Activated CD8-positive, alpha-beta memory T cell treated with anti-CD3 and anti-CD28 coated beads, Interleukin-2, amount 10 ng/mL, durations not matched to agents 7 days and 5 days (primary cell): ENCODE measurements around the gene SLIT3. TPM values are rescaled to one million over a fixed set of nuclear protein-coding genes. Genes with fewer than 3 reads are reported as not detected.
A peak's percentile ranks its signal among the peaks of the same experiment; 100 is the strongest.

Source experiments
- ATAC-seq: fragments of 150-1000 bp; cut with Tn5 transposase; one replicate; pipeline ENCODE4 v1.10.0; 2021; ENCODE audit warnings: moderate library complexity
- CTCF ChIA-PET: fragments of 350-600 bp; sonication (Branson Sonifier 250); formaldehyde crosslinking; loops from one replicate; lab custom pipeline; 2021; ENCODE audit warnings: antibody characterized with exemption; lab: Charles Lee
- DNase-seq: peaks from one replicate; pipeline ENCODE4 v3.0.0-alpha.2; 2020
- H3K27ac Mint-ChIP-seq: one replicate; pipeline ENCODE4 v1.8.0; 2021; ENCODE audit warnings: mild to moderate bottlenecking, mixed read lengths
- H3K27me3 Mint-ChIP-seq: one replicate; pipeline ENCODE4 v1.8.0; 2021; ENCODE audit warnings: mixed read lengths
- H3K36me3 Mint-ChIP-seq: one replicate; pipeline ENCODE4 v1.8.0; 2021; ENCODE audit warnings: mild to moderate bottlenecking, mixed read lengths
- H3K4me1 Mint-ChIP-seq: one replicate; pipeline ENCODE4 v1.8.0; 2021; ENCODE audit warnings: mixed read lengths
- H3K4me3 Mint-ChIP-seq: one replicate; pipeline ENCODE4 v1.8.0; 2021; ENCODE audit warnings: mild to moderate bottlenecking, moderate library complexity, mixed read lengths
- H3K9me3 Mint-ChIP-seq: one replicate; pipeline ENCODE4 v1.8.0; 2022; ENCODE audit warnings: low read depth, mixed read lengths
- total RNA-seq, 2 experiments: library from RNA; stranded (reverse); gene quantifications; one replicate each; pipeline ENCODE4 v1.2.3, GENCODE V29; 2021

SLIT3 gene
- total RNA-seq, 2 experiments from 2014 or later, result 0.09 TPM; not detected in 1

DNA sequence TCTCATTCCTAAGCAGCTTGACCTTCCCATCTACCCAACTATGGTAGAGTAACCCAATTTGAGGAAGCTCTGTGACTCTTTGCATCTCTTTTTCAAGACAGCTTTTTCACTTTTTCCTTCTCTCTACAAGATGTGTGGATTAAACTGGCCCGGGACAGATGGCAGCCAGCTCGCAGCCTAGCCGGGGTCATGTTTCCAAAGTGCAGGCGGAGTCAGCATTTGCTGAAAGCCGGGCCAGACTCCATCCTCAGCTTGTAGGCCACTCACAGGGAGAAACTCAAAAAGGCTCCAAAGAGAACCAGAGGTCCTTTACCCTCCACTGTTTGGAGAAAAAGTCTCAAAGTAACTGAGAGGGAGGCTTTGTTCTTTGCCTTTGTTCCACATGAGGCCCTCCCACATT, 435.0 kb downstream of the SLIT3 start:
- no peaks in the 10 kb centered on the region for H3K9me3 Mint-ChIP-seq
- no peaks in the 10 kb centered on the region for H3K4me1 Mint-ChIP-seq
- ATAC-seq, result no peak
- no peak for DNase-seq
- no peaks in the 10 kb centered on the region for H3K27me3 Mint-ChIP-seq
- no peak overlapping the region for H3K27ac Mint-ChIP-seq
- H3K4me3 Mint-ChIP-seq, result no peak overlapping the region
- CTCF ChIA-PET, result no interaction called here
- H3K36me3 Mint-ChIP-seq, result no peaks in the 10 kb centered on the region

DNA sequence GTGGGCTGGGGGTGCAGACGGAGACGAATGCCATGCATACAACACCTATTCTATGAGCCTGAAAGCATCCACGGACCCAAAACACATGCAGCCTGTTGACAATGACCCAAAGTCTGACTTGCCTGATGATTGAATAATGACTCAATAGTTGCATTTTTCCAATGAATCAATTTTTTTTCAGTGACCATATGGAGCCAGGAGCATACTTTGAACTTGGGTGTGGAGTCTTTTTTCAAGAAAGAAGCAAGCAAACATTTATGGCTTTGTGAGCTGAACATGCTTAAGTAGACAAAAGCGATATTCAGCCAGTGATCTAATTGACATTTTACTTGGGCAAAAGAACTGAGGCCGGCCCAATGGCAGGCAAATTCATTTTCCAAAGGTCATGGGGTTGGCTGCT, 437.9 kb downstream of the SLIT3 start:
- no peaks in the 10 kb centered on the region for H3K9me3 Mint-ChIP-seq
- H3K36me3 Mint-ChIP-seq, result no peaks in the 10 kb centered on the region
- no peaks in the 10 kb centered on the region for H3K27me3 Mint-ChIP-seq
- ATAC-seq (no peak), DNase-seq (no peak)
- H3K4me3 Mint-ChIP-seq, result no peak overlapping the region
- CTCF ChIA-PET, result no interaction called here
- no peak overlapping the region for H3K27ac Mint-ChIP-seq
- no peaks in the 10 kb centered on the region for H3K4me1 Mint-ChIP-seq

DNA sequence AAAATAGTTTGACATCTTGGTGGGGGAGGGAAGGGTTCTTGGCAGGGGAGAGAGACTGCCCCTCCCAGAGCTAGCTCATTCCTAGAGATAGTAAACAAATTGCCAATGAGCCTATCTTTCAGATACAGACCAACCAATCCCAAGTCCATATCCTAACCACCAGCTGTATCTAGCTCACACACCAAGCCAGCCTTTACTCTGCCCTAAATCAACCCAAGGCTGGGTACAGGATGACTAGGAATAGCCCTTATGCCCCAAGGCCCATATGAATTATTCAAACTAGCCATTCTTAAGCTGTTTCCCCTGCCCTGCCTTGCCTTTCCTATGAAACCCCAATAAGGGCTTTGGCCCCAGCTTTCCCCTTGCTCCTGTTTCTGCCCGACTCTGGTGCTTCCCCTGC, 440.4 kb downstream of the SLIT3 start:
- H3K36me3 Mint-ChIP-seq, result no peaks in the 10 kb centered on the region
- ATAC-seq (no peak), DNase-seq (no peak)
- H3K9me3 Mint-ChIP-seq, result no peaks in the 10 kb centered on the region
- H3K27me3 Mint-ChIP-seq, result no peaks in the 10 kb centered on the region
- no peak overlapping the region for H3K4me3 Mint-ChIP-seq
- no peak overlapping the region for H3K27ac Mint-ChIP-seq
- no peaks in the 10 kb centered on the region for H3K4me1 Mint-ChIP-seq
- CTCF ChIA-PET, result no interaction called here

DNA sequence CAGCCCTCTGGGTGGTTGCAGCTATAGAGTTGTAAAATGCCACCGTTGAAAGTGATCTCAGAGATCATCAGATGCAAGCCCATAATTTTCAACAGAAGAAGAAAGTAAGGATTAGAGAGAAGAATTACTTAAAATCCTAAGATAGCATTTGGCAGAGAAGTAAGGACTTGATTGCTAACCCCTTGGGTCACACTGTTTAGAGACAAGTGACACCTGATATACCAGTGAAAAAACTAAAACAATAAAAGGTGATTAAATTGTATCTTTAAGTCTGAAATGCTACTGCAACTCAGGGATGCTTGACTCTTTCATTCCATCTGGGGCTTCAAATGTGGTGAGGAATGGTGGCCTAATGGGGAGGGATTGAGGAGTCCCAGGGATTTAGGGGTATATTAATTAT, 440.9 kb downstream of the SLIT3 start:
- Mint-ChIP-seq H3K27ac (no peak overlapping the region), H3K4me3 (no peak overlapping the region), H3K36me3 (no peaks in the 10 kb centered on the region), H3K9me3 (no peaks in the 10 kb centered on the region), H3K27me3 (no peaks in the 10 kb centered on the region), H3K4me1 (no peaks in the 10 kb centered on the region)
- ATAC-seq (no peak), DNase-seq (no peak)
- CTCF ChIA-PET, result no interaction called here

DNA sequence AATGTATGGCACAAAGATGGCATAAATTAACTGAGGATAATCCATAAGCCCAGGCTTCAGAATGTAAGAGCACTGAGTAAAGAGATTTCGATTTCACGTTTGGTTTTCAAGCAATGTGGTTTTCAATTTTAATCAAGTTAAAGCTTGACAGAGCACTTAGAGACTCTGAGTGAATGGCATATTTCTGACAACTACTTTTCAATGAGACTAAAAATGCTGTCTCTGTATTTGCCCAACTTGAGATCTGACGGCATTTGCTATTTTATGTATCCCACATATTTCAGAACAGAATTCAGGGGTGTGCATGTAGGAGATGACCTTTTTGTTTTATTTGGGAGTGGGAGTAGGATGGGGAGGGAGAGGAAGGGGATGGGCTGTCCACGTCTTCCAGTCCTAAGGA, 441.5 kb downstream of the SLIT3 start:
- no peak overlapping the region for H3K4me3 Mint-ChIP-seq
- DNase-seq (no peak), ATAC-seq (no peak)
- H3K27me3 Mint-ChIP-seq, result peaks cover 4% of the 10 kb centered on the region
- CTCF ChIA-PET, result no interaction called here
- no peak overlapping the region for H3K27ac Mint-ChIP-seq
- no peaks in the 10 kb centered on the region for H3K4me1 Mint-ChIP-seq
- H3K9me3 Mint-ChIP-seq, result no peaks in the 10 kb centered on the region
- H3K36me3 Mint-ChIP-seq, result no peaks in the 10 kb centered on the region

DNA sequence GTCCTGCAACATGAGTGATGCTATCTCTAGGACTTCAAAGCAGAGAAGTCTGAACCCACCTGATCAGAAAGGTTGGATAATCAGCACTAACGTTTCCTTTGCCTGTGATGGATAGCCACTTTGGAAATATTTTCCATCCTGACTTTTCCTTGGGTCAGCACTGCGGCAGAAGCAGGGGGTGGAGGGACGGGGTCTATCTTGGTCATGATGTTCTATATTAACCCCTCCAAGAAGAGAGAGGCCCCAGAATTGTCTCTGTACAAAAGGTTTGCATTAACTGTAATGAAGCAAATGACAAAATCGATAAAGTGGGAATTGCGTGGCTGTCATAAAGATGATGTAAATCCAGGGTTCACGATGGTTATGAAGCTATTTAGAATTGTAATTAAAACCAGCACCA, 441.9 kb downstream of the SLIT3 start:
- H3K27ac Mint-ChIP-seq, result no peak overlapping the region
- peaks cover 4% of the 10 kb centered on the region for H3K27me3 Mint-ChIP-seq
- H3K9me3 Mint-ChIP-seq, result no peaks in the 10 kb centered on the region
- no peak for ATAC-seq
- CTCF ChIA-PET, result no interaction called here
- H3K4me1 Mint-ChIP-seq, result no peaks in the 10 kb centered on the region
- no peak overlapping the region for H3K4me3 Mint-ChIP-seq
- DNase-seq, result no peak
- no peaks in the 10 kb centered on the region for H3K36me3 Mint-ChIP-seq

DNA sequence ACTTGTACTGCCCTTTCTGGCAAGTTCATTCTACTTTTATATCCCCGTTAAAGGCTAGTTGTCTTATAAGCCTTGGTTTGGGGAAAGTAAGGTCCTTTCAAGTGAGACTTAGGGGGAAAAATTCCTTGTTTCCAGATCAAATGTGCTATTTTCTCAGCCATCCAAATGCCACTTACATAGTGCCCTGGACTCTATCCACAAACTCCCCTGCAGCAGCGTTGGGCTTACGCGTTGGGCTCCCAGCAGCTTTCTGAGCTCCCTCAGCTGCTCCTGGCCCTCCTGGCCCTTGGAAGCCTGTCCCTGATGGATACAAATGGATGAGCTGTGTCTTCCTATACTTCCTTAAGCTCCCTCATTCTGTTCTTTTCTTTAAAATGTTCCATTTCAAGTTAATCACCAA, 442.6 kb downstream of the SLIT3 start:
- CTCF ChIA-PET, result no interaction called here
- H3K36me3 Mint-ChIP-seq, result no peaks in the 10 kb centered on the region
- H3K9me3 Mint-ChIP-seq, result no peaks in the 10 kb centered on the region

DNA sequence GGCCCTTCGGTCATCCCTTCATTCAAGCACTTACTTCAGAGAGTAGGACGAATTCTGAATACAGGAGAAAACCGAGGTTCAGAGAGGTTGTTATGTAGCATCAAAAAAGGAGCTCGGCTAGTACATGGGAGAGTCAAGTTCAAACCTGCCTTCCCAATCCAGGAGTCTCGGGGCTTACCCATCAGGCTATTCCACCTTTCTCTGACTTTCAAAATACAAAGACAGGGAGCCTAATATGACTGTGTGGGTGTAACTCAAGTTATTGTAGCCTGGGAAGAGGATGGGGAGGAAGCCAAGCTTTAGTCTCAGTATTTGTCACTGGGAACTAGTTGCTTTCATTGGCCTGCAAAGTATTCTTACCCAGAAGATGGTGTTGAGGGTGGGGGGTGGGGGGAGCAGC, 447.0 kb downstream of the SLIT3 start:
- Mint-ChIP-seq H3K27me3 (peaks cover 27% of the 10 kb centered on the region), H3K36me3 (no peaks in the 10 kb centered on the region), H3K4me1 (peaks cover 16% of the 10 kb centered on the region), H3K27ac (no peak overlapping the region), H3K4me3 (no peak overlapping the region), H3K9me3 (no peaks in the 10 kb centered on the region)
- ATAC-seq (no peak), DNase-seq (no peak)
- CTCF ChIA-PET, result no interaction called here

More for the DNA sequence above, 442.6 kb downstream of the SLIT3 start:
- no peak overlapping the region for H3K4me3 Mint-ChIP-seq
- no peak for ATAC-seq
- no peak overlapping the region for H3K27ac Mint-ChIP-seq
- H3K4me1 Mint-ChIP-seq, result peaks cover 3% of the 10 kb centered on the region
- DNase-seq, result no peak
- H3K27me3 Mint-ChIP-seq, result peaks cover 4% of the 10 kb centered on the region

DNA sequence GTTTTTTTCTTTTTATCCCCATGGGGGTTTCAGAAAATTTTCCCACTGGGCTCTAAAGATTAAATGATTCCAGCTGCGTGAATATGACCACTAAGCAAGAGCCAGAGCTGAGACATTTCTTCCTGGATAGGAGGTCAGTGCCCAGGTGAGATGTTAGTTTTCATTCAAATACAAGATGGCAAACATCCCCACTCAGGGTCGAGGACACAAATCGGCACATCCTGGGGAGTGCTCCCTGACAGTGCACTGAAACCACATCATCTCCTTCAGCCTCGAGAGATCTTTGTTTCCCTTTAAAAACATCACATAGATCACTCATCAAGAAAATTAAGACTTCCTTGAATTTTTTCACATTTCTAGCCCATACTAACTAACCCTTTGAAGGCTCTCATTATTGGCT, 448.6 kb downstream of the SLIT3 start:
- Mint-ChIP-seq H3K4me1 (peaks cover 16% of the 10 kb centered on the region), H3K9me3 (no peaks in the 10 kb centered on the region), H3K27ac (no peak overlapping the region), H3K36me3 (no peaks in the 10 kb centered on the region), H3K27me3 (peaks cover 30% of the 10 kb centered on the region), H3K4me3 (no peak overlapping the region)
- CTCF ChIA-PET, result no interaction called here
- no peak for DNase-seq
- peak; percentile 51 for ATAC-seq

DNA sequence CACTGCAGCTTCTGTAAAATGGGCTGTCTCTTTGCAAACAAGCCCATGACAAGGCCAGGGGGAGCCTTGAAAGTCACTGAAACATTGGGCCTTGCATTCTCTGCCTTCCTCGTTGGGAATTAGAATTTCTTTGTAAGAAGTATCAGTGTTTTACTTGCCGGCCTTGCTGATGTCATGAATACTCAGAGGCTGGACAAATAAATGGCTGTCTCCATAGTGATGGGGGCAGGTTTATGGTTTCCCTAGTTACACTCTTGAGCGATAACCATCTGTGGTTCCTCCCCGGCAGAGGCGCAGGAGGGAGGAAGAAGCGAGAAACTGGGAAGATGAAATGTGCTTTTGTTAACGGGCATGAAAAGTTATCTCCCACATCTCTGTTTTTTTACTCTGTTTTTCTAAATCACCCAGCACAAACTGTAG, 449.0 kb downstream of the SLIT3 start:
- DNase-seq (peak; percentile 57), ATAC-seq (peak; percentile 80)
- Mint-ChIP-seq H3K27ac (peak overlapping the region; percentile 18), H3K27me3 (peaks cover 30% of the 10 kb centered on the region), H3K9me3 (no peaks in the 10 kb centered on the region), H3K4me1 (peaks cover 16% of the 10 kb centered on the region), H3K36me3 (no peaks in the 10 kb centered on the region), H3K4me3 (no peak overlapping the region)
- CTCF ChIA-PET, result no interaction called here

DNA sequence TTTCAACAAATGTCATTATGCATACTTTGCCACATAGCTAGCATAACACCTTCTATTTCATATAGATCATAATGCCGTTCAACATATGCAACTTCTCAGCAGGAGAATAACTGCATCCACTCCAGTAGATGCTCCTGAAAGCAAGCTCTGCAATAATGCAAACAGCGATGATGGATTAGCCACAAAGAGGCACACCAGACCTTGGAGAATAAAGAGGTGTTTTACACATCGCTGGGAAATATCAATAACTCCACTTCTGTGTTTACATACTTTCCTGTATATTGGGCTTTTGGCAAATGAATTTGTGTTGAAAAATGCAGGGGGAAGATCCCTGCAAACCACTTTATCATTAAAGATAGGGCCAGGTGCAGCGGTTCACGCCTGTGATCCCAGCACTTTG, 450.3 kb downstream of the SLIT3 start:
- no peak overlapping the region for H3K27ac Mint-ChIP-seq
- H3K4me3 Mint-ChIP-seq, result no peak overlapping the region
- CTCF ChIA-PET, result no interaction called here
- DNase-seq (no peak), ATAC-seq (no peak)
- H3K4me1 Mint-ChIP-seq, result peaks cover 16% of the 10 kb centered on the region
- H3K36me3 Mint-ChIP-seq, result no peaks in the 10 kb centered on the region
- no peaks in the 10 kb centered on the region for H3K9me3 Mint-ChIP-seq
- H3K27me3 Mint-ChIP-seq, result peaks cover 37% of the 10 kb centered on the region

DNA sequence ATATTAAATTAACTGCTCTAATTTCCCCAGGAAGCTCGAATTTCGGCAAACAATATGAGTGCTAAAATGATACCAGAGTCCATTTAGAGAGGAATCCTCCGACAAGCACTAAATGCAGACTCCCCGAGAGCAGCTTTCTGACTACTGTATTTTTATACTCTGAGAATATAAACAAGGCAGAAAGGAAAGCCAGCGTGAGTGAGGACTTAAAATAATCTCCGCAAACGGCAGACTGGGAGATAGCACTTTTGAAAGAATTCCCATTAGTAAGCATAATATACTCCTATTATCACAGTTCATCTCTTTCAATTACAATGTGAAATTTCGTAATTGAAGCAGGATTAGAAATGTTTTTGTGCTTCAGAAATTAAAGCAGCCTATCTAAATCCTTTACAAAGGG, 452.4 kb downstream of the SLIT3 start:
- no peak overlapping the region for H3K27ac Mint-ChIP-seq
- DNase-seq (no peak), ATAC-seq (no peak)
- CTCF ChIA-PET, result no interaction called here
- H3K4me1 Mint-ChIP-seq, result peaks cover 13% of the 10 kb centered on the region
- no peak overlapping the region for H3K4me3 Mint-ChIP-seq
- peaks cover 34% of the 10 kb centered on the region for H3K27me3 Mint-ChIP-seq
- H3K36me3 Mint-ChIP-seq, result no peaks in the 10 kb centered on the region
- H3K9me3 Mint-ChIP-seq, result no peaks in the 10 kb centered on the region

DNA sequence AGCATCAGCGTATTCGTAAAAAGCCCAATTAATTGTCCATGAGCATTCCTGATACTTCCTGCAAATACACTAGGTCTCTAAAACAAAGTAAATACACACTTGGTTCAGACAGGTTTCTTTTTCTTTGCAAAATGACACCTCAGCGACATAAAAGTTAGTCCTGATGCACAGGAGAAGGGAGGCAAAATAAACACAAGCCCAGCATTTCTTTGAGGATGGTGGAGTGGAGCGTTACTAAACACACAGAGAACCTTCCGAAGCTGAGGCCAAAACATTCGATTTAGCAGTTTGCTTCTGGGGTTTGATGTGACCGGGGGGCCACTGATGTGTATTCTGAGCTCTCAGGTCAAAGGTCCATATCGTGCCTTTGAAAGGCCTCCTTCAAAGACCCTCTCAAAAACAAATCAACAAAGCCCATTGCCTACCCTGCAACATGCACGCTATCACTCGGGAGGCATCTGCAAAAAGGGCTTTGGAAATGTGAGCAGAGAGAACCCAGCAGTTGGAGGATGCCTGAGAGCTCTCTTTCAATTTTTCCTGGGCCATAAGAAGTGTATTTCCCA, 453.3 kb downstream of the SLIT3 start:
- Mint-ChIP-seq H3K36me3 (no peaks in the 10 kb centered on the region), H3K4me3 (no peak overlapping the region), H3K4me1 (peaks cover 13% of the 10 kb centered on the region), H3K9me3 (no peaks in the 10 kb centered on the region), H3K27me3 (peaks cover 42% of the 10 kb centered on the region), H3K27ac (no peak overlapping the region)
- CTCF ChIA-PET, result no interaction called here
- ATAC-seq, result no peak
- no peak for DNase-seq

DNA sequence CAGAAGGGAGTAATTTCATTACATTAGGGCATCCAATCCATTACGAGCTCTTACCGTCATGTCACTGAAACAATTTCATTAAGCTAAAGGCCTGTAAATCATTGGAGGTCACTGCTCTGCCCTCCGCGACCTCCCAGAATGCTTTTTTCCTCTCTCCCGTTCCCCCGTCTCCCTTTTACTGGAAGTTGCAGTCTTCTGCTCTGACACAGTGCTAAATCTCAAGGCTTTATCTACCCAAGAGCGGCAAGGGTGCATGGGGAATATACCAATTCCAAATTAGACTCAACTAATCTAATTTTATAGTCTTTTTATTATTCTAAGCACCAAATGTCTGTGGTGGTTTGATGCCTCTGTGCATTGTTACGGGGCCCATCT, 456.0 kb downstream of the SLIT3 start:
- Mint-ChIP-seq H3K27me3 (peaks cover 37% of the 10 kb centered on the region), H3K9me3 (no peaks in the 10 kb centered on the region), H3K4me3 (no peak overlapping the region), H3K36me3 (no peaks in the 10 kb centered on the region), H3K27ac (no peak overlapping the region), H3K4me1 (no peaks in the 10 kb centered on the region)
- CTCF ChIA-PET, result no interaction called here
- ATAC-seq (no peak), DNase-seq (no peak)
